GM21367 (cell line): ENCODE data around the gene RUSC2.
"Not testable (repeated sequence)": the region's sequence is repeated elsewhere in the genome, so short reads cannot be mapped to it uniquely, and the experiment has no call there.

Experiments
- ATAC-seq: cut with Tn5 transposase; IDR thresholded peaks from one replicate; pipeline ENCODE4 v1.9.1; 2021; ENCODE audit not compliant: unreplicated experiment

The RUSC2 gene

GRCh38 chr9:35493119-35493518 lies 3.2 kb downstream of the RUSC2 start:
- not testable (repeated sequence) for ATAC-seq

- ATAC-seq = no peak
Observed at GRCh38 chr9:35495984-35496383, 6.1 kb downstream of the RUSC2 start.

GRCh38 chr9:35498245-35498644 lies 8.3 kb downstream of the RUSC2 start:
- not testable (repeated sequence) for ATAC-seq

- ATAC-seq = no peak
Observed at GRCh38 chr9:35499029-35499700, 9.3 kb downstream of the RUSC2 start.

GRCh38 chr9:35499701-35500030 lies 9.8 kb downstream of the RUSC2 start:
- no peak for ATAC-seq

GRCh38 chr9:35500130-35500748 lies 10.3 kb downstream of the RUSC2 start:
- no peak for ATAC-seq

- no peak for ATAC-seq
Observed at GRCh38 chr9:35501946-35502345, 12.0 kb downstream of the RUSC2 start.

GRCh38 chr9:35506359-35506758 lies 16.4 kb downstream of the RUSC2 start:
- ATAC-seq = no peak

GRCh38 chr9:35508069-35508468 lies 18.2 kb downstream of the RUSC2 start:
- no peak for ATAC-seq

- no peak for ATAC-seq
Observed at GRCh38 chr9:35510383-35510753, 20.5 kb downstream of the RUSC2 start.

GRCh38 chr9:35510754-35511428 lies 21.0 kb downstream of the RUSC2 start:
- ATAC-seq = no peak

GRCh38 chr9:35511453-35511852 lies 21.5 kb downstream of the RUSC2 start:
- ATAC-seq = no peak

- no peak for ATAC-seq
Observed at GRCh38 chr9:35515766-35516165, 25.9 kb downstream of the RUSC2 start.

- ATAC-seq = no peak
Observed at GRCh38 chr9:35516479-35516878, 26.6 kb downstream of the RUSC2 start.

- ATAC-seq = no peak
Observed at GRCh38 chr9:35517131-35517530, 27.2 kb downstream of the RUSC2 start.

- no peak for ATAC-seq
Observed at GRCh38 chr9:35517552-35518224, 27.8 kb downstream of the RUSC2 start.

GRCh38 chr9:35518225-35518821 lies 28.4 kb downstream of the RUSC2 start:
- no peak for ATAC-seq

GRCh38 chr9:35518981-35519679 lies 29.2 kb downstream of the RUSC2 start:
- ATAC-seq = no peak

GRCh38 chr9:35519692-35520363 lies 29.9 kb downstream of the RUSC2 start:
- no peak for ATAC-seq

- ATAC-seq = no peak
Observed at GRCh38 chr9:35520364-35520710, 30.4 kb downstream of the RUSC2 start.
